Measurements from ENCODE around the gene HMGXB4.

DNA sequence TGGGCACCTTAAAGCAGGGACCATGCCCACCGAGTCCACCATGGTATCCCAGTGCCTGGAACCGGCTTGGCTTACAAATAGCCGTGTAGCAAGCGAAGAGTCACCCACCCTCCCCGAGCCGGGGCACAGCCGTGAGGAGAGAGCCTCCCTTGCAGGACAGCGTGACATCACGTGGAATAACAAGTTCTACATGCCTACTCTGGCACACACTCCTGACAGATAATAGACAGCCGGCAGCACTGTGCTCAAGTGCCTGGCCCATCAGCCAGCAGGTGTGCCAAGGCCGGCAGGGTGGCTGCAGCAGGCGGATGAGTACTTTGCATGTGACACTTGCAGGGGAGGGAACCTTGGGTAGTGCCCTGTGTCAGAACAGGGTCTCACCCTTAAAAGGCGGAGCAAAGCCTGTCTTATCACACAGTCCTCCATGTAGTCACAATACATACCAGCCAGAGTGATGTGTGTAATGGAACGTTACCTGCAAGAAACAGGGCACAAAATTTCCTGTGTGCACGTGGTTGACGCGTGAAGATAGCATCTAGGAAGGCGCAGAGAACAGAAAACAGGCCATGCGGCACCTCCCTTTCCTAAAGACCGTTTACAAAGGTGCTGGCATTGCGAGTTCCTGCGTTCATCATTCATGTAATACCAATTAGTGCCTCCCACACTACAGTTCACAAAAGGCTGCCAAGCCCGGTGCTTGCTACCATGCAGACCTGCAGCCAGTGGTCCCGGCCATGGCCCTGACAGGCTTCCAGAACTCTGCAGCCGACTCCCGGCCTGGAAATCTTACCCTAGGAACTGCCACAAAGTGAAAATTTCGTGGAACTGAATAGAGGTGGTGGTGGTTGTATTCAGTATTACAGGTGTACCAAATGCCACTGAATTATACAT is 58.8 kb downstream of the HMGXB4 start:
- TF ChIP-seq JUN (IDR thresholded peaks at IDR 0.05; ENCODE audit: borderline replicate concordance, low read depth, low read length) (no peak), JUN (CRISPR knock-in tag; IDR thresholded peaks at IDR 0.05; ENCODE audit: borderline replicate concordance) (no peak), RFX5 (IDR thresholded peaks at IDR 0.05; ENCODE audit: low read depth, low read length) (no peak), NFE2 (IDR thresholded peaks at IDR 0.05; ENCODE audit: low read depth) (no peak)
